Stimulated activated CD4-positive, alpha-beta T cell treated with anti-CD3 and anti-CD28 coated beads, Interleukin-12 subunit alpha, Interleukin-12 subunit beta, amount 100 ng/mL, for 4 hours (primary cell): ENCODE data around the gene AGRP.
A peak's percentile ranks its signal among the peaks of the same experiment; 100 is the strongest.
"Not testable (repeated sequence)": the region's sequence is repeated elsewhere in the genome, so short reads cannot be mapped to it uniquely, and the experiment has no call there.

Source experiments
- DNase-seq: peaks from one replicate; pipeline ENCODE4 v3.0.0-alpha.2; 2020

Gene AGRP, protein sequence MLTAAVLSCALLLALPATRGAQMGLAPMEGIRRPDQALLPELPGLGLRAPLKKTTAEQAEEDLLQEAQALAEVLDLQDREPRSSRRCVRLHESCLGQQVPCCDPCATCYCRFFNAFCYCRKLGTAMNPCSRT

DNA sequence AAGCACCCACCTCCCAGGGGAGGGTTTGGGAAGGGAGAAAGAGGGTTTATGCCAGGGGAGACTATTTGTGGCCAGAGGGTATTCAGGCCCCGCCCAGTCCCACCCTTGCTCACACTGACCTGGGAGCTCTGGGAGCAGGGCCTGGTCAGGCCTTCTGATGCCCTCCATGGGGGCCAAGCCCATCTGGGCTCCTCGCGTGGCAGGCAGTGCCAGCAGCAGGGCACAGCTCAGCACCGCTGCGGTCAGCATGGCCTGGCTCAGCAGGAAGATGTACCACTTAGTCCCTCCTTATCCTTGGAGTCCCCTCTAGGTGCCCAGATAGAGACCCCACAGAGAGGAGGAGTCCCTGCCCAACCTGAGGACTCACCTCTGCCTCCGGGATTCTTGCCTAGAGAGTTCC lies at the start of gene AGRP:
AGRP (minus strand) TSS at position 398 of the 400 bp plus-strand sequence; CDS start at position 249, 149 bp downstream.
- DNase-seq: no peak

DNA sequence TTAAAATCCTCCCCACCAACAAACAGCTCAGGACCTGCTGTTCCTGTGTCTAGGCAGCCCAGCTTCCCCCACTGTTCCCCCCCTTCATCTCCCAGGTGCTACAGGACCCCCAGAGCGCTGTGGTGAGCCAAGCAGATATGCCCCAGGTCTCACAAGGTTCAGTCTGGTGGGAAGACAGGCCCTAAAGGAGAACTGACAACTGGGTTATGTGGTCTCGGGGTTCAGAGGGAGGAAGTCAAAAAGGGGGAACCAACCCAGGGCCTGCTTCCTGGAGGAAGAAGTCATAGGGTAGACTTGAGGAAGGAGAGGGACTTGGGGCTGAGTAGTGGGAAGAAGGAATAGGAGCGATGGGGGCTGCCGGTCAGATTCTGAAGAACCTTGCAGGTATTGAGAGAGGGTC lies 47.9 kb upstream of the AGRP start:
- DNase-seq: no peak

DNA sequence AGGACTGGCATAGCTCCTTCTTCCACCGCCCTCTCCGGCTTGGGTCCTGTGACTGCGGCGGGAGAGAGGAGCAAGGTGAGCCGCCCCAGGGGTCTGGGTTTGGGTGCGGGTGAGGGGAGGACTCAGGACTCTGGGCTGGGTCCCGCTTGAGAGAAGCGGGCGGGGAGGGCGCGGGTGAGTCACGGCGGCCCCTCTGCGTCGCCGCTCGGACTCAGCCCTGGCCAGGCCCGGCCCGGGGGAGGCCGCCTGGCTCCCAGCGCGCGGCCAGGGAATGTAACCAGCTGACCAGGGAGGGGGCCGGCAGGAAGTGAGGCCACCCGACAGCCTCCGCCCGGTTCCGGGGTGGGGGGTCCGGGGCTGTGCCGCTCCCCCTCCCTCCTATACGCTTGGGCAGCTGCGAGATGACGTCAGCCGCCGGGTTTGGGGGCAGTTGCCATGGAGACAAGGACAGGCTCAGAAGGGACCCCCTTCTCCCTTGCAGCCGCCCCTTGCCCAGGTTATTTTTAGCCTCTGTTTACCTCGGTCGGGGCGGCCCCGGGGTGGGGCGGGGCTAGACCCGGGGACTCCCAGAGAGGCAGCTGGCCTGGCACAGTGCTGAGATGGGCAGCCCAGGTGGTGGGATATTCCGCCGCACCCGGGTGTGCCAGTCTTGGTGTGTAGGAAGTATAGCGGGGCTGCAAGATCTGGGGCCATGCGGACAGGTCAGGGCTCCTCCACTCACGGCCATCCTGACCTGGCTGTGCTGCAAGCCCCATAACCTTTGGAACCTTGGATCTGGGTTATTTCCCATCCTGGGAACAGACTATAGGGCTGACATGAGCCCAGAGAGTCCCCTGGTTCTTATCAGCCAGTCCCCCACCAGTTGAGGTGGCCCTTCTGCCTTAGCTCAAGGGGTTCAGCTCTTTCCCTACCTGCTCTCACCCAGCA lies 46.9 kb upstream of the AGRP start:
- no peak for DNase-seq

DNA sequence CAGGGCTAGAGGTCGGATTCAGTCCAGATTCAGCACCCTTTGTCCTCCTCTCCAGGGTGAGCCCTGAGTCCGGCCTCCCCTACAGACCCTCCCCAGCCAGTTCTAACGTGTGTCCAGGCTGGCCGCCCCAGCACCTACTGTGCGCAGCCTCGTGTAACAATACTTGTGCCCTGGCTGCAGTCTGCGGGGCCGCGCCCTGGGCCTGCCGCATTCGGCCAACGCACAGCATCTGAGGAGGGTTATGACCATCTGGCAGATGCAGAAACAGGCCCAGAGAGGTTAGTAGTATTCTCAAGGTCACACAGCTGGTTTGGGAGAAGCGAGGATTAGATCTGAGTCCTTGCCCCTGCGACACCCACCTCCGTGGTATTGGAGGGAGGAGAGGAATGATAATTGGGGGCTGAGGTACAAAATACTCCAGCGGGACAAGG lies 46.2 kb upstream of the AGRP start:
- no peak for DNase-seq

DNA sequence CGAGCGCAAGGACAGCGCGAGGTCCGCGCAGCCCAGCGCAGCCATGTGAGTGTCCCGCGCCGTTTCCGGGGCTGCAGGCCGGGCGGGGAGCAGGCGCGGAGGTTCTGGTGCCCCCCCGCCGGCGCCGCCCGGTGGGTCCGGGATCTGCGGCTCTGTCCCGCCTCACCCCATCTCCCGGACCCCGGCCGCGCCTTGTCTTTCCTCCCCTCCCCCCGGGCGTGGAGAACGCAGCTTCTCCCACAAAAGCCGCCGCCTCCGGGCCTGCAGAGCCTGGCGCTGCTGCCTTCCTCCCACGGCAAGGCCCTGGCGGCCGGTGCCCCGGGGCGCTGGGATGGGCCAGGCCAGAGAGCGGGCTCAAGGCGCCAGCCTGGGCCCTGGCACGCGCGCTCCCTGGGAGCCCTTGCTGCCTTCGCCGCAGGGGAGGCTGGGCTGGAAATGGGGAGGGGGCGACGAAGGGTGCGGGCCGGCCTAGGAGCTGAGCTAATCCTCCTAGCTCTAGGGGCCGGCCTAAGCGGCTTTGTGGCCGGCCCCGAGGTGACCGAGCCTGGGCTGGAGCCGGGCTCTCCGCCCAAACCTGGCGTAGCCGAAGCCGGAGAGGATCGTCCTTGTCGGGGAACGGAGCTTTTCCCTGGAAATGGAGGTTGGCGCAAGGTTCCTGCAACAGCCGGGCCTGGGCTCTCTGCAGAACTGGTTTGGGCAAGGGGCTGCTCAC lies 45.7 kb upstream of the AGRP start:
- peak; percentile 28 for DNase-seq

DNA sequence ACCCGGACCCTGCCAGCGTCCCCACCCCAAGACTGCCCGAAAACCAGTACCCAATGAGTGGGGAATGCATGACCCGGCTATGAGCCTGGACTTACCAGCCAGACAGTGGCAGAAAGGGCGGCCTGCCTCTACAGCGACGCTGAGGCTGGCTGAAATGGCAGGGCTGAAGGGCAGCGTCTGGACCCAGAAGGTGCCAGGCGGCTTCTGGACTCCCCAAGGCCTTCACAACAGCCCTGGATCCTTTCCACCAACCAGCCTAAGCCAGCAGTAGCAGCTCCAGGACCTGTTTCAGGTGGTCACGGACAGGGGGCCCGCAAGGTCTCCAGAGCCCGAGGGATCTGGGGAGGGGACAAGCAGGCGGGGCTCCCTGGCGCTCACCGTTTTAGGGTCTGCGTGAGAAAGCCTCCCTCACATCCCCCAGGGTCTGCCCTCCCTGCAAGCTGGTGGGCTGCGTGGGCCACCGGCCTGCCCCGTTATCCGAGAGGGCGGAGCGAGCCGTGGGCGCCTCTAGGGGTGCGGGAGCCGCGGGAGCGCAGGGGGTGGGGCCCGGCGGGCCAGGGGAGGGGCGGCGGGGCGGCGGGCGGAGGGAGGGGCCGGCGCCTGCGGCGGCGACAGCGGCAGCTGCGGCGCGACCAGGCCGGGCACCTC lies 45.0 kb upstream of the AGRP start, which contains the start of gene RIPOR1:
RIPOR1 (plus strand) TSS at position 608 of the 648 bp plus-strand sequence. CDS start 9,618 bp downstream, outside the sequence.
- DNase-seq: peak; percentile 55

DNA sequence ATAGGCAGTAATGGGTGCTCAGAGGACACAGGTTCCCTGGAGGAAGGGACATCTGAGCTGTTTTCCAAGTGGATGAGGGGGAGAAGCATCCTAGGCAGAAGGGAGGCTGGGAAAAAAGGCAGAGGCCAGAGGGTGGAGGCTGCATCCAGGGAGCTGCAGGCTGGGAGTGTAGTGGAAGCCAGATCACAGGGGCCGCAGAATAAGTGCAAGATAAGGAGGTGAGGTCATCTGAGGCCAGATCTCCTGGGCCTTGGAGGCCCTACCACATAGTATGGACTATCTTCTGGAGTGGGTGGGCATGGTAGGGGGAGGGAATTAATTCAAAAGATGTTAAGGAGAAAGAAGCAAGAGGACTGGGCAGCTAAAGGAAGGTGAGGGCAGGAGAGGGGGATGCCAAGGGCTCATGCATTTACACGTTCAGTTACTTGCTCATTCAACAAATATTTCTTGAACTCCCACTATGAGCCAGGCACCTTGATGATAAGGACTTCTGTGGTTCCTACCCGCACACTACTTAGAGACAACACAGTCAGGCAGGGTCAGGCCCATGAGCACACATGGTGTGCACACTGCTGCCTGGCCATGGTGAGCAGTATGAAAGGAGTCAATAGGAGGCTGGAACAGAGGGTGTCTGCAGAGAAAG lies 42.9 kb upstream of the AGRP start:
- no peak for DNase-seq

DNA sequence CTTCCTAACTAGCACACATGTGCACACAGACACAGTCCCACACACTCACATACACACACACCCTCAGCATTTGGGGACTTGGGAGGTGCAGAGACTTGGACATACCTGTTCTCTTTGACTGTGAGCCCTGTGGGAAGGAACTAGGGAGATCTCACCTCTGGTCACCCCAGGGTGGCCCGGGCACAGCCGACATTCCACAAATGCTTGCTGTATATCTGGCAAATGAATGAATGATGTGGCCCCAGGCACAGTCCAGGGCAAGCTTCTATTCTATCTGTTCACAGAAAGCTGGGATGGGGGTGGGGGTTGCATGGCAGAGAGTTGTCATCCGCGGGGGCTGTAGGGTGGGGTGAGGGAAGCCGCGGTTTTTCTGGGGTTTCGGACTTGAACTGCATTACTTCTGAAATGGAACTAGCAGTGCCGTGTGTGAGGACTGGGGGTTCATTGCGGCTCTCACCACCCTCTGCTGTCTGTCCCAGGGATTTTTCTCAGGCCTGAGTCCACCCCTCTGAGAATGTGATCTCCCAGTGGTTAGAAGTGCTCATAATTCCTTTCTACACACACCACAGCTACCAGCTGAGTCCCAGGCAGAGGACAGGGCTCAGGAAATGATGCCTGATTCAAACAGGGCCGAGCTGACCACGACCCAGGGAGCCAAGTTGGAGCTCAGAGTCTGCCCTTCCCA lies 42.0 kb upstream of the AGRP start:
- DNase-seq: no peak

DNA sequence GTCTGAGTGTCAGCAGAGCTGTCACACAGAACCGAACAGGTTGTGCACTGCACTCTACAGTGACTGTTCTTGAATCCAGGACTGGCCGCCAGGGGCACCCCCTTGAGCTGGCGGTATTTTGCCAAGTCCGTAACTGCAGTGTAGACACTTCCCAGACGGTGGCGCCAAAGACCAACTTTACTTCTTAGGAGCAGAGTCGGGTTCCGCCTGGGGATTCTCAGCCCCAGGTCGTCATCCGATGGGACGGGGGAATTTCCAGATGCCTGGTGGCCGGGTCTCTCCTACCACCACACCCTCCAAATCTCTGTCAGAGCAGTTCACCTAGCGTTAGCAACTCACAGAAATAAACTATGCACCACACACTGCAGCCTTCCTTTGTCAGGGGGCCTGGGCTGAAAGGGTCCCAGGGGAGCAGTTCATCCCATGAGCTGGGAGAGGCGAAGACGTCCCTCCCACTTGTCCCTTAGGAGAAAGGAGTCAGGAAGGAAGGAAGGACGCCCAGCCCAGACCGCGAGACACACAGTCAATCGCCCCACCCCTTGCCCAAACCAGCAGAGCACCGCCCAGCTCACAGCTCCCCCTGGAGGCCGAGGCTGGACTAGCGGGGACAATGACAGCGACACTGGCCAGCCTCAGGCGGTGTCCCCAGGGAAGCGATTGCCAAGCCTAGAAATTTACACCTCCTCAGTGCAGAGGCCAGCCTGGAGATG lies 37.9 kb upstream of the AGRP start:
- peak; percentile 98 for DNase-seq

DNA sequence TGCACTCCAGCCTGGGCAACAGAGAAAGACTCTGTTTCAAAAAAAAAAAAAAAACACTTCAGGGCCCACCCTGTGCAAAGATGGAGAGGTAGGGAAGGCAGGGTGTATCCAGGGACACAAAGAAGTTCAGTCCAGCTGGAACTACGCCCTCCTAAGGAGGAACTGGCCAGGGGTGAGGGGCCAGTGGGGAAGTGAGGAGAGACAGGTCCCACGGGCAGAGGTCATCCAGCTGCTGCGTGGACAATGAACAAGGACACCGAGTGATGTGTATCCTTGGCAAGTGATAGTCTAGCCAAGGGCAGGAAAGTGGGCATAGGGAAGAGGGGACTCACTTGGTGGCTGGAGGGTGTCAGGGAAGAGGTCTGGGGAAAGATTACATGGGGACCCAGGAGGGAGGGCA lies 35.9 kb upstream of the AGRP start:
- DNase-seq: no peak

DNA sequence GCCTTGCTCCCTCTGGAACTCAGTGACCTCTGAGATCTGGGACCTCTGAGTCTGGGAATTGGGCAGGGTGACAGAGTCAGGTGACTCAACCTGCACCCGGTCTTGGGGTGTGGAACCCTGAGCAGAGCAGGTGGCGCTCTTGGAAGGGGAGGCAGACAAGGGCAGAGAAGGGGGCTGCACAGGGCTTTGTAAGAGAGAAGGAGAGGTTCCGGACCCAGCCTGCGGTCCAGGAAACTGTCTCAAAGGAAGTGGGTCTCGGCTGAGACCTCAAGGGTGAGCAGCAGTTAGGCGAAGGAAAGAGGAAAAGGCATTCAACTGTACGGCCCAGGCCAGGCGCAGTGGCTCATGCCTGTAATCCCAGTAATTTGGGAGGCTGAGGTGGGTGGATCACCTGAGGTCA lies 35.3 kb upstream of the AGRP start:
- DNase-seq: no peak

DNA sequence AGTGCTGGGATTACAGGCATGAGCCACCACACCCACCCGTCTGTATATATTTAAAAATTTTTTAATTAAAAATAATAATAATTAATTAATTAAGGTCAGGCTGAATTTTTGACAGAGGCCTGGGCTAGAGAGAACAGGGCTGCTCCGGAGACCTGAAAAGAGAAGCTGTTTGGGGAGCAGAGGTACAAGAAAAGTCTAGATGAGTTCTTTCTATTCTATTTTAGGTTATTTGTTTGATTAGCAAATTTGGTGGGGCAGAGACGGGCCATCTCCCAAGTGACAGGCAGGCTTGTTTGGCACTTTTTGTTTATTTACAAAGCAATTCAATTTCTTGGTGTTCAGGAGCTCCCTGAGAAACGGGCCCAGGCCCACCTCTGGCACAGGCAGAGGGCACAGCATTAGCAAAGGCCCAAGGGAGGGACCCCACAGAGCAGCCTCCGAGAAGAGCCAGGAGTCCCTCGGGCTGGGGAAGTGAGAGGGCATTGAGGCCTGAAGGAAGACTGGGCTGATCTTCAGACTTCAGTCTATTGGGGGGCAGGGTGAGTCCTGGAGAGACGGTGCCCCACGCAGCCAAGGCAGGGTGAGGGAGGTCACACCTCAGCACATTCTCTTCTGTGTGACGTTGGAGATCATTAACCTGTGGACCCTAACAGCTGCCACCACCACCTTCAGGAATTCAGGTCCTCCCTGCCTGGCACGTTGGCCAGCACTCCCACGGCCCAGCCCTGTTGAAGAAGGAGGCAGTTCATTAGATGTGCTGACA lies 34.5 kb upstream of the AGRP start:
- no peak for DNase-seq

DNA sequence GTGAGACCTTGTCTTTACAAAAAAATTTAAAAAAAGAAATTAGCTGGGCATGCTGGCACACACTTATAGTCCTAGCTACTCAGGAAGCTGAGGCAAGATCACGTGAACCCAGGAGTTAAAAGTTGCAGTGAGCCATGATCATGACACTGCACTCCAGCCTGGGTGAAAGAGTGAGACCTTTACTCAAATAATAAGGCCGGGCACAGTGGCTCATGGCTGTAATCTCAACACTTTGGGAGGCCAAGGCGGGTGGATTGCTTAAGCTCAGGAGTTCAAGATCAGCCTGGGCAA lies 33.8 kb upstream of the AGRP start:
- DNase-seq: no peak

DNA sequence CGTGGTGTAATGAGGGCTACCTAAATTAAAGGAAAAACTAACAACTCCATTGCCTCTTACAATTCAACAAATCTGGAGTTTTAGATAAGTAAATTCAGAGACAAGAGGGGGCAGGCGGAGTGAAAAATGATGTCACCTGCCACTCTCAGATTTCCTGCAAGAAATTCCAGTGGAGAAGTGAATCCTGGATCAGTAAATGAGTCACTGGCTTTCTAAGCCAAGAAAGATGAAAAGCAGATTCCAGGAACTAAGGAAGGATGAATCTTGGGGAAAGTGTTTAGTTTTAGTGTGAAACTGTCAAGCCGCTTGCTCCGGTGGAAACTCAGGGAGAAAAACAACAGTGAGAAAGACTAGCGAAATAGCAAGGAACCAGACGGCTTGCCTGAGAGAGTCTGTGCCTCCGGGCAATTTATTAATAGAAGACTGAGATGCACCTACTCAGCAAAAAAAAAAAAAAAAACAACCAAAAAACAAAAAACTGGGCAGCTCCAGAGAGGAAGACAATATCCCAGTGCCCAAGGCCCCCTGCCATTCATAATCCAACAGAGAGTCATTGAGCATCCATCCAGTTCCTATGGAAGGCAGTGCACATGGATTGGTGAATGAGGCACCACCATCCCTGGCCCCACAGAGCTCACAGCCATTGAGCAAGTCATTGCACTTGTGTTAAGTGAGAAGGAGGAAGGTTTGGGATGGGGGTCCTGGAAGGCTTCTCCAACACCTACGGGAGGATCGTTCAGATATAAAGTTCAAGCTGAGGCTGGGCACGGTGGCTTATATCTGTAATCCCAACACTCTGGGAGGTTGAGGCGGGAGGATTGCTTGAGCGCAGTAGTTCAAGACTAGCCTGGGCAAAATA lies 33.2 kb upstream of the AGRP start:
- DNase-seq: no peak

DNA sequence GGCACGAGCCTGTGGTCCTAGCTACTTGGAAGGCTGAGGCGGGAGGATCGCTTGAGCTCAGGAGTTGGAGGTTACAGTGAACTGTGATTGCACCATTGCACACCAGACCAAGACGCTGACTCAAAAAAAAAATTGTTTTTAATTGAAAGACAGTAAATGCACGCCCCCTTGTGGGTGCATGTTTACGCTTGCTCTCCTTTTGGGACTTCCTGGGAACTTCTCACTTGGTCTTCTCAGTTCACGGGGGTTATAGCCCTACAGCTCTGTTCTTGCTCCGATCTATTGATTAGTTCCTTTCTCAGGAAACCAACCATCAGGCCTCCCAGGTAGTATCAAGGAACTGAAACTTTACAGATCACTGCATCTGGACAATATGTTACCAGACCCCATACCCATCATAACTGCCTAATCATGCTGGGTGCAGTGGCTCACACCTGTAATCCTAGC lies 31.1 kb upstream of the AGRP start:
- DNase-seq: peak; percentile 73

DNA sequence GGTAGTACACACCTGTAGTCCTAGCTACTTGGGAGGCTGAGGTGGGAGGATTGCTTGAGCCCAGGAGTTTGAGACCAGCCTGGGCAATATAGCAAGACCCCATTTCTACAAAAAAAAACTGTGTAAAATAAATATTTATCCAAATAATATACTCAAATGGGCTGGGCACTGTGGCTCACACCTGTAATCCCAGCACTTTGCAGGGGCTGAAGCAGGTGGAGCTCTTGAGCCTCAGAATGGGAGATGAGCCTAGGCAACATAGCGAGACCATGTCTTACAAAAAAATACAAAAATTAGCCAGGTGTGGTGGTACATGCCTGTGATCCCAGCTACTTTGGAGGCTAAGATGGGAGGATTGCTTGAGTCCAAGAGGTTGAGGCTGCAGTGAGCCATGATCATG lies 30.5 kb upstream of the AGRP start:
- DNase-seq: not testable (repeated sequence)

DNA sequence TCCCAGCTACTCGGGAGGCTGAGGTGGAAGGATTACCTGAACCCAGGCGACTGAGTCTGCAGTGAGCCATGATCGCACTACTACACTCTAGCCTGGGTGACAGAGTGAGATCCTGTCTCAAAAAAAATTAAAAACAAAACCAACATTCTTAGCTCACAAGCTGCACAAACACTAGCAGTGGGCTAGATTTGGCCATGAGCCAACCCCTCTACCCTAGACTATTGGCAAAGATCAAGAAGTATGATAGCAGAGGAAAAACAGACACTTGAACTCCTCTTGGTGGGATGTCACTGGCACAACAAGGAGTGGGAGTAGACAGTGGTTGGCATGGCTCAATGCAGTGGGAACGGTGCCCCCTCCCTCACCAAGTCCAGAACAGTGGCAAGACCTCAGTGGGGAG lies 25.7 kb upstream of the AGRP start:
- no peak for DNase-seq

DNA sequence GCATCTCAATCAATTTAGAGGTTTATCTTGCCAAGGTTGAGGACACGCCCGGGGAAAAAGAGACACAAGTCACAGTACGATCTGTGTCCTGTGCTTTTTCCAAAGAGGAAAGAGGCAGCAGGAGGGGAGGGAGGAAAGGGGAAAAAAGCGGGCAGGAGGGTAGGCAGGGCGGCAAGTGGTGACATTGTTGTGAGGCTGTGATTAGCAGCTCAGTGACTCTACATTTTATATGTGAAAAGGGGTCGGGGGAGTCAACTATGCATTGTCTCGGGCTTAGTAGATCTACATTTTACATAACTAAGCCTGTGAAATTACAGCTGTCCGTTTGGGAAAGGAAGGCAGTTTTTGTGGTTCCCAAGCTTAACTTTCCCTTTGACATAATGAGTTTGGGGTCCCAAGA lies 23.1 kb upstream of the AGRP start:
- DNase-seq: no peak
